ENCODE measurements around the gene IL1R1.

The IL1R1 gene

DNA sequence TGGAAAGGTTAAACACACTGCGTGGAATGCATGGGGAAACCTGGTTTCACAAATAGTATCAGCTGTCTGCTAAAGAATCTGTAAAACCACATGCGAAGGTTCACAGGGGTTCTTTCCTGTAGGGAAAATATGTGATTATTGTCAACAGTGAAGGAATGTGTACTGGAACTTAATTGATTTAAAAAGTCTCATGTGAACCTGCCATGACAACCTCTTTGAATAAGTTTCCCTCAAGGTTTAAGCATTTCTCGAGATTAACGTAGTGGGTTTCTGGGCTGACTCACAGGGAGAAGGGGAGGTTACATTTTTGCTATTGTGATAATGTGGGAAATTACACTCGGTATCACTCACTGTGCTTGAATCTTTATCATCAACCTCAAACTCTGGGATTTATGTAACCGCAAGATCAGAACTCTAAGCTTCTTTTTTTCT is 28.2 kb upstream of the IL1R1 start:
- Mint-ChIP-seq H3K9me3 (peaks cover 33% of the 10 kb centered on the region), H3K4me1 (peaks cover 65% of the 10 kb centered on the region), H3K27ac (no peak overlapping the region), H3K36me3 (ENCODE audit: low read depth) (peaks cover 6% of the 10 kb centered on the region), H3K4me3 (no peak overlapping the region), H3K27me3 (ENCODE audit: low read depth, poor library complexity) (peaks cover 7% of the 10 kb centered on the region)
- no peak for DNase-seq
- TF ChIP-seq, protein P1, sequence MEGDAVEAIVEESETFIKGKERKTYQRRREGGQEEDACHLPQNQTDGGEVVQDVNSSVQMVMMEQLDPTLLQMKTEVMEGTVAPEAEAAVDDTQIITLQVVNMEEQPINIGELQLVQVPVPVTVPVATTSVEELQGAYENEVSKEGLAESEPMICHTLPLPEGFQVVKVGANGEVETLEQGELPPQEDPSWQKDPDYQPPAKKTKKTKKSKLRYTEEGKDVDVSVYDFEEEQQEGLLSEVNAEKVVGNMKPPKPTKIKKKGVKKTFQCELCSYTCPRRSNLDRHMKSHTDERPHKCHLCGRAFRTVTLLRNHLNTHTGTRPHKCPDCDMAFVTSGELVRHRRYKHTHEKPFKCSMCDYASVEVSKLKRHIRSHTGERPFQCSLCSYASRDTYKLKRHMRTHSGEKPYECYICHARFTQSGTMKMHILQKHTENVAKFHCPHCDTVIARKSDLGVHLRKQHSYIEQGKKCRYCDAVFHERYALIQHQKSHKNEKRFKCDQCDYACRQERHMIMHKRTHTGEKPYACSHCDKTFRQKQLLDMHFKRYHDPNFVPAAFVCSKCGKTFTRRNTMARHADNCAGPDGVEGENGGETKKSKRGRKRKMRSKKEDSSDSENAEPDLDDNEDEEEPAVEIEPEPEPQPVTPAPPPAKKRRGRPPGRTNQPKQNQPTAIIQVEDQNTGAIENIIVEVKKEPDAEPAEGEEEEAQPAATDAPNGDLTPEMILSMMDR (IDR thresholded peaks at IDR 0.05), result no peak

DNA sequence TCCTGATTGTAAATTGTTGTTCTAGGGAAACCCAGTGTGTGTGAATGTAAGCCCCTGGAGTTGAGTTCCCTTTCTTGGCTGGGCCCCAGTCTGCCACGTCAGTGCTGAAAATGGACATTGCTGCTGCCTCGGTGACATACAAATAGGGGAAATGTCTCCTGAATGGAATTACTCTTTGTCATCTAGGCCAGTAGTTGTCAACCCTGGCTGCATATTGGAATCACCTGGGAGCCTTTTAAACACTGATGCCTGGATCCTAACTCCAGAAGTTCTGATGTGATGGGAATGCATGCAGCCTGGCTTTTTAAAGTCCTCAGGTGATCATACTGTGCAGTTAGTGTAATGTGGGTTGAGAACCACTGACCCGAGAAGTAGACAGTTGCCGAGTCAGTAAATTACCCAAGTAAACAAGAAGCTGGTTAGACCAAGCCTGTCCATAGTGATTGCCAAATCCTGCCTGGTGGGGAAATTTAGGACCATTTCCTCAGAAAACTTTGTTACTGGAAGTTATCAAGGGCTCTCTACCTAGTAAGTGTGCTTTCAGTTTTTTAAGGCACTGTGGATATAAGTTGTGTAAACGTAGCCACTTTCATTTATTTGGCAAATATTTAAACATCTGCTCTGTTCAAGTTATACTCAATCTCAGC is 27.6 kb upstream of the IL1R1 start:
- H3K27me3 Mint-ChIP-seq (ENCODE audit: low read depth, poor library complexity), result peaks cover 3% of the 10 kb centered on the region
- no peak for DNase-seq
- TF ChIP-seq, protein P1 (IDR thresholded peaks at IDR 0.05), result no peak
- no peak overlapping the region for H3K4me3 Mint-ChIP-seq
- peaks cover 6% of the 10 kb centered on the region for H3K36me3 Mint-ChIP-seq (ENCODE audit: low read depth)
- H3K9me3 Mint-ChIP-seq, result peaks cover 33% of the 10 kb centered on the region
- H3K27ac Mint-ChIP-seq, result no peak overlapping the region
- H3K4me1 Mint-ChIP-seq, result peaks cover 65% of the 10 kb centered on the region

DNA sequence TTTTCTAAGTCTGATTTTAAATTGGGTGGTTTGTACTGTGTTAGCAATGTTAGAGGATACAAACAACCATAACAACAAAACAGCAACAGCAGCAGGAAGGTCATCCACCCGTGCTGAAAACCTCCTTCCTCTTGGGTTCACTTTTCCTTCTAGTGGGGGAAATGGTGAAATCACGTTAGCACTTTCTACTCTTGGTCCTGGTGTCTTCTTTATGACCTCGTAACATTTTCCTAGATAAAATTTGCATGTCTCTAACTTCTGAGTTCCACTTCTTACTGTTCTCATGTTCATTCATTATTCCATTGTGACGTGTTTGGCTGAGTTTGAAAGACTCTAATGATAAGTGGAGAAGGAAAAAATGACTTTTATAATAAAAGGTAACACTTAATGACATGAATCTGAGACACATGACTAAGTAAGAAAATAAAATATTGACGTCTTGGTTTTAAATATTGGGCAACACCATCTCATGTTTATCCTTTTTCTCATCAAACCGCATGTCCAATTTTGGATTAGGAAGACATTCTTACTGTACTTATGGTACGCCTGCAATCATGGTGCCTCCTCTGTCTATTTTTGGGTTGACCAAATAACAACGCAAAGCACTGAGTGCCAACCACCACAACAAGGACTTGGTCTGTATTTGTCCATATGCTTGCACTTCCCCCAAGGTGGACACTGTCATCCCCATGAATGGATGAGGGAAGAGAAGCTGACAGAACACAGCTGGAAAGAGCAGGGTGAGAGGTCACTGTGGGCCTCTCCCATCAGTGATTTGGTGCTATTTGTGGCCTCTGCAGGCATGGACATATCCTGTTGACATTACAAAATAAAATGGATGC is 25.7 kb upstream of the IL1R1 start:
- Mint-ChIP-seq H3K27ac (no peak overlapping the region), H3K4me3 (no peak overlapping the region), H3K36me3 (ENCODE audit: low read depth) (peaks cover 6% of the 10 kb centered on the region), H3K27me3 (ENCODE audit: low read depth, poor library complexity) (peaks cover 3% of the 10 kb centered on the region), H3K4me1 (peaks cover 49% of the 10 kb centered on the region), H3K9me3 (peaks cover 33% of the 10 kb centered on the region)
- TF ChIP-seq, protein P1 (IDR thresholded peaks at IDR 0.05), result no peak
- no peak for DNase-seq

DNA sequence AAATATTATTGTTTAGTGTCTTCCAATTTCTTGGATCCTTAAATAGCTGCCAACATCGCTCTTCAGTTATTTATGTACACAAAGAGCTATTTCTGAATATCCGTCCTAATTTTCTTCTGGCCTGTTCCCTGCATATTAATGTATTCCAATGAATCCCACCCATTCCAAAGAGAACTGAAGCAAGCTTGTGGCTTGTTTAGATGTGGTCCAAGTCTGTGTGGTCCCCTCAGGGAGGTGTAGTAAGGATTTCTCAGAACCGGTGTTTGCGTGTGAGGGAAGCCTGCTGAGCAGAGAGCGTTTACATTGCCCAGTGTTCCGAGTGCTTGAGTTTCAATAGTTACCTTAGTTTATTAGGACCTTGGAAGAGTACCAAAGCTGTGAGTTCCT is 25.1 kb upstream of the IL1R1 start:
- no peaks in the 10 kb centered on the region for H3K36me3 Mint-ChIP-seq (ENCODE audit: low read depth)
- no peak overlapping the region for H3K4me3 Mint-ChIP-seq
- H3K27ac Mint-ChIP-seq, result no peak overlapping the region
- TF ChIP-seq, protein P1 (IDR thresholded peaks at IDR 0.05), result no peak
- H3K9me3 Mint-ChIP-seq, result peaks cover 27% of the 10 kb centered on the region
- no peak for DNase-seq
- H3K27me3 Mint-ChIP-seq (ENCODE audit: low read depth, poor library complexity), result peaks cover 3% of the 10 kb centered on the region
- peaks cover 43% of the 10 kb centered on the region for H3K4me1 Mint-ChIP-seq

DNA sequence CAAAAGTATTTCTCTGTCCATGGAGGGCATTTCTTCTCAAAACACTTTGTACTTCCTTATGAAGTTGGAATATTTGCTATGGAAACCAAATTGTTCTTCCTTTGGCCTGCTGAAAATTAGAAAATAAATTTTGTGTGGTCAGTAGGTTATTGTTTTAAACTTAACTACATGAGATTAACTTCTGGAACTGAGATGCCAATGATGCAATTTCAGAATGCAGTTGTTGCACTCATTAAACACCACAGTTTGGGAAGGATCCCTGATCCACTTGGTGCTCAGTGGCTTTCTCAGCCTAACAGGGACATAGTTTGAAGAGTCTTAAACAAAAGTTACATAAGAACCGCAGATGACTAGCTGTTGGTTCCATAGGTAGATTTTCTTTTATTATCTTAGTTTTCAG is 23.3 kb upstream of the IL1R1 start:
- H3K27ac Mint-ChIP-seq, result no peak overlapping the region
- H3K4me3 Mint-ChIP-seq, result no peak overlapping the region
- no peak for DNase-seq
- peaks cover 41% of the 10 kb centered on the region for H3K4me1 Mint-ChIP-seq
- TF ChIP-seq, protein P1 (IDR thresholded peaks at IDR 0.05), result no peak
- peaks cover 8% of the 10 kb centered on the region for H3K27me3 Mint-ChIP-seq (ENCODE audit: low read depth, poor library complexity)
- H3K9me3 Mint-ChIP-seq, result peaks cover 15% of the 10 kb centered on the region
- no peaks in the 10 kb centered on the region for H3K36me3 Mint-ChIP-seq (ENCODE audit: low read depth)

Data from nephron progenitor cell (in vitro differentiated cells).